ENCODE results near the gene FAHD1.

FAHD1 gene

DNA sequence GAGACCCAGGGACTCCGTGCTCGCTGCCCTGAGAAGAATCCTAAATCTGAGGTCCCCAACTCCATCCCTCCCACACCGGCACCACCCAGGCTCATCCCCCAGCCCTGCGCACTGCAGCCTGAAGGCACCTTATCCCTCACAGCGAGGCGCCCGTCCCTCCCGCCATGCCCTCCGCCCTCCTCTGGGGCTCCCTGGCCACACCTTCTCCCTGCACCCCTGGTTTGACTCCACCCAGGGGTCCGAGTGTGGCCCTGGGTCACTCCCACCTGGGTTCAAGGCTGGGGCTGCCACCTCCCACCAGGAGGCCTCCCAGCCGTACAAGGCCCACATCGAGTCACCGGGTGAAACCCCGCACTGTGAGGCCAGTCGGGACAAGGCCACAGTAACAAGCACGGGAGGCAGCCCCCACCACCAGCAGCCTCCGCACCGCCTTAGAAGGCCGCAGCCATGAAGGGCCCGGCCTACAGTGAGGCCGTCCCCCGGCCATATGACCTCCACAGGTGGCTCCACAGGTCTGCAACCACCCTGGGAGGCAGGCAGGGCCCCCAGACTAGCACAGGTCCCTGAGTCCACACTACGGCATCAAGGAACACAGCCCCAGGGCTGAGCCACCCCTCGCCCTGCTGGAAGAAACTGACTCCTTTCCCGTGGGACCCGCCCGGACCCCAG is 8.7 kb upstream of the FAHD1 start:
- no peak for DNase-seq

DNA sequence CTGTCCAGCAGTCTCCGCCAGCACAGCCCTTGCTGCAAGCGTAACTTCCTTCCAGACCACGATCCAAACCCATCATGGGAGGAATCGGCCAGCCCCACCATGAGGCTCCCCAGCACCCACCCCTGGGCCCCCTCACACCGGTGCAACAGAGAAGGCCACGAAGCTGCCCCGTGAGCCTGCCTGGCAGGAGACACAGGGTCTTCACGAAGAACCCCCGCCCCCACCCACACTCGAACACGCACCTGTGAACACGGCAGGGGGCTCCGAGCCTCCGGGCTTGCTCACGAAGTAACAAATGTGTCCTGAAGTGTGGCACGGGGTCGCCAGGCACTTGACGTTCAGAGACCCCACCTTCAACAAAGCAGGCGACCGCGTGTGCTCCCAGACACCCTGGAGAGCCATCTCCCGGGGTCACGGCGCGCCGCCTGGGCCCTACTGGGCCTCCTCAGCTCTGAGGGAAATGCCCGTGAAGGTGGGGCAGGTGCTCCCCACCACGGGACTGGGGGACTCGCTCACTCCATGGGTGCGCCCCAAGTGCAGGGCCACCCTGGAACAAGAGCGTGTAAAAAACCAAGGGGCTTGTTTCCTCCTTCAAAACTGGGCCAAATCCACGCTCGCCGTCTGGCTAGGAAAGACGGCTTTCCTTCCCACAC is 8.0 kb upstream of the FAHD1 start:
- no peak for DNase-seq

DNA sequence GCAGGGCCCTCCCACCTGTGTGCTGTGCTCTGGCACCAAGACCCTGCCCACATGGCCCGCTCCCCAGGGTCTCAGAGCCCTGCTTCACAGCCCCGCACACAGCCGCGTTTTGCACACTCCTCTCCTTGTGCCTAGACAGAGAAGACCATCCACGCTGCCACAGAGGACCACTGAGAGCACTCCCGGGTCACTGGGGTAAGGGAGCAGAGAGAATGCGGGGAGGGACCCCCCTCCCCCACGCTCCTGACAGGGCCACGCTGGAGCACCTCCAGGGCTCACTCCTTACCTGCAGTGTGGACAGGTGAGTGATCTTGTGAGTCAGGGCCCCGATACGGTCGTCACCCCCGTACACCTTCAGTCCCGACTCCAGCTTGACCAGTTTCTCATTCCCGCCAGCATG is 7.4 kb upstream of the FAHD1 start:
- DNase-seq: no peak

DNA sequence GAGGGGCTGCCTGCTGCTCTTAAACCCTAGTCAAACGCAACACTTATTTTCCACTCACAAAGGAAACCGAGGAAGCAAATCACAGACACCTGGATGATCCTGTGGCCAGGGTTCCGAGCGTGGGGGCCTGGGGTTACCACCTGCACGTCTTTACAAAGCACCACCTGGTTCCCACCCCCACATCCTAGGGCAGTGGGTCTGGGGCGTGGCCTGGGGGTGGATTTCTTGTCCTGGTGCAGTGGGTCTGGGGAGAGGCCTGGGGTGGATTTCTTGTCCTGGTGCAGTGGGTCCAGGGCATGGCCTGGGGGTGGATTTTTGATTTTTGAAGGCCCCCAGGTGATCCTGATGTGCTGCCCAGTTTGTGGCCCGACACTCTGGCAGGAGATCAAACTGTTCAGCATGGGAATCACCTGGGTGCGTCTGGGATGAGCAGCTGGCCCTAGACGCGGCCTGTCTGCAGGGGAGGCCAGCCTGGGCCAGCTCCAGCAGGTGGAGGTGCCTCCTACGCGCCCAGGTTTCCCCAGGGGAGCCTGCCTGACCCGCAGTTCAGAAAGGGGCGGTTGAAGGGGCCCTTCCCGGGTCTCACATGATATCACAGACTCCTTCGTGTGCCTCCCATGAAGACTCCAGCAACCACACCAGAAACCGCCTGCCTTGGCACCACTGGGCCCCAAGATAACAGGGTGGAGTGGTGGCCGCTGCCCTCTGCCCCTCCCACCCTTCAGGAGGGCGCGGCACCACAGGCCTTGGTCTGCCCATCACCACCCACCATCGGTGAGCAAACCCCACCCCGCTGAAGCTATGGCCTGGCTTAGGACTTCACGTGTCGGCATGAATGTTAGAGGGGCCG is 6.7 kb upstream of the FAHD1 start:
- no peak for DNase-seq

DNA sequence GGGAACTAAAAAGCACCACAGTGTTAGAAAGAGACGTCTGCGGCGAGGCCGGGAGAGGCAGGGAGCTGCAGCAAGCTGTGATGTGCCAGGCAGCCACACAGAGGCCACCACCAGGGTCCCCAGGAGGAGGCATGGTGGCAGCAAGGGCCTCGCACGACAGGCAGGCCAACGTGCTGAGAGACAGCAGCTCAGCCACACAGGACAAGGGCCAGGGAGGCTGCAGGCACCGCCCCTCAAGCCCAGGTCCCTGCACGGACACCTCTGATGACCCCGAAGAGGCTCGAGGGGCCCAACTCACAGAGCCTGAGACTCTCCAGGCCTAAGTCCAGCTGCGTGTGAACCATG is 6.1 kb upstream of the FAHD1 start:
- no peak for DNase-seq

DNA sequence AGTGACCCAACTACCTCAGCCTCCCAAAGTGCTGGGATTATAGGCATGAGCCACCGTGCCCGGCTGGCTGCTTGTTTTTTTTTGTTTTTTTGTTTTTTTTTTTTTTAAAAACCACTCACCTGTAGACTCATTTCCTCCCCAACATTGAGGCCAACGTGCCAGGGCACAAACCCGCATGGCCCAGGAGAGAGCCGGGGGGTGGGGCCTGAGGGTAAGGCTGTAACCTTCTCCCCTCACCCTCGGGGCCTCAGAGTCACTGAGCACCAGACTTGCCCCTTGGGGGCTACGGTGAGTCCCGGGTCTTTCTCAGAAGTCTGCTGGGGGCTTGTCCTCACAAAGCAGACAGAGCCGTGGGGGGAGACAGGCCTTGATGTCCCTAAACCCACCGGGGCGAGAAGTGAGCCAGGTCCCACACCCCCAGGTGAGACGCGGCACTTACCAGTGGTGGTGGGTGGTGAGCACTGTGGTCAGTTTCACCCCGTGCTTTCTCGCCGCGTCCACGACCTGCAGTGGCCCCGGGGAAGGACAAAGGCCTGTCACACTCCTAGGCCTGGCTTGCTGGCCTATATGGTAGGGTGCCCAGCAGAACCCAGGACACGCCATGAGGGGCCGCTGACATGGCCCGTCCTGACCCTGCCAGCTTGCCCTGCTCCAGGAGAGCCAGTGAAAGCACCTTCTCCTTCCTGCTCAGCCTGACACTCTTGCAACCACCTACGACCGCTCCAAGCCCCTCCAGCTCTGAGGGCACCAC is 5.0 kb upstream of the FAHD1 start:
- DNase-seq: no peak

DNA sequence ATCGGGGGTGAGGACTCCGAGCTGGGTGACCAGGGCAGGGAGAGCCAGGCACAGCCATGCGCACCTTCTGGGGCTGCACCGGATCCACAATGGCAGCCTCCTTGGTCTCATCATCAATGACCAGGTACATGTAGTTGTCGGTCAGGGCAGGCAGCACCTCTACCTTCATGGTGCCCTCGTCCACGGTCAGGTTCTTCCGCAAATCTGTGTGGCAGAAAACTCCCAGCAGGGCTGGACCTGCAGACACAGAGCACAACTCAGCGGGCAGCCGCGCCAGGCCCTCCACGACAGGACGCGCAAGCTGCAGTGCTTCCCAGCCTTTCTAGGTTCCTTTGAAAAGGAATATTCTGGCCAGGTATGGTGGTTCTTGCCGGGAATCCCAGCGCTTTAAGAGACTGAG is 4.2 kb upstream of the FAHD1 start:
- no peak for DNase-seq

DNA sequence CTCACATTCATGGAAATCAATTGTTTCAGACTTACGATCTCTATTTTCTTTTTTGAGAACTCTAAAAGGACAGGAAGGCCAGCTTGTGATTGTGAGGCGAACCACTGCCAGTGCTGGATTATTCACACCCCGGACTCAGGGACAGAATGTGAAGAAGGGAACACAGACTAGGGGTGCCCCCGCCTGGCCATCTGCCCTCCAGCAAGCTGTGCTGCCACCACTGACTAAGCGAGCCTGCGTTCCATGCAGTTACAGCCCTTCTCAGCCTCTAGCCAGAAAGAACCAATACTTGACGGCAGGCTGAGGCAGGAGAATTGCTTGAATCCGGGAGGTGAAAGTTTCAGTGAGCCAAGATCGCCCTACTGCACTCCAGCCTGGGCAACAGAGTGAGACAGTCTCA is 3.2 kb upstream of the FAHD1 start:
- no peak for DNase-seq

DNA sequence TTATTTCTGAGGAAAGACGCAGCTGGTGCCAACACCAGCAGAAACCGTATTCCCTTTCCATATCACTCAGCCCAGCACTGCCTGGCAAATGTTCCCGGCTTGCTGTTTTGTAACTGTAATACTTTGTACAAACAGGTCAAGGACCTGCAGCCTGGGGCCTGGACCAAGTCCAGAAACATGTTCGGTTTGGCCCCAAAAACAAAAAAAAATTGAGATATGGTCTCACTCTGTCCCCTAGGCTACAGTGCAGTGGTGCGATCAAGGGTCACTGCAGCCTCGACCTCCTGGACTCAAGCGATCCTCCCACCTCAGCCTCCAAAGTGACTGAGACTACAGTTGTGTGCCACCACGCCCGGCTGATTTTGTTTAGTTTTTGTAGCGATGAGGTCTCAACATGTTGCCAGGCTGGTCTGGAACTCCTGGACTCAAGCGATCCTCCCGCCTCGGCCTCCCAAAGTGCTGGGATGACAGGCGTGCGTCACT is 1.6 kb upstream of the FAHD1 start:
- no peak for DNase-seq

DNA sequence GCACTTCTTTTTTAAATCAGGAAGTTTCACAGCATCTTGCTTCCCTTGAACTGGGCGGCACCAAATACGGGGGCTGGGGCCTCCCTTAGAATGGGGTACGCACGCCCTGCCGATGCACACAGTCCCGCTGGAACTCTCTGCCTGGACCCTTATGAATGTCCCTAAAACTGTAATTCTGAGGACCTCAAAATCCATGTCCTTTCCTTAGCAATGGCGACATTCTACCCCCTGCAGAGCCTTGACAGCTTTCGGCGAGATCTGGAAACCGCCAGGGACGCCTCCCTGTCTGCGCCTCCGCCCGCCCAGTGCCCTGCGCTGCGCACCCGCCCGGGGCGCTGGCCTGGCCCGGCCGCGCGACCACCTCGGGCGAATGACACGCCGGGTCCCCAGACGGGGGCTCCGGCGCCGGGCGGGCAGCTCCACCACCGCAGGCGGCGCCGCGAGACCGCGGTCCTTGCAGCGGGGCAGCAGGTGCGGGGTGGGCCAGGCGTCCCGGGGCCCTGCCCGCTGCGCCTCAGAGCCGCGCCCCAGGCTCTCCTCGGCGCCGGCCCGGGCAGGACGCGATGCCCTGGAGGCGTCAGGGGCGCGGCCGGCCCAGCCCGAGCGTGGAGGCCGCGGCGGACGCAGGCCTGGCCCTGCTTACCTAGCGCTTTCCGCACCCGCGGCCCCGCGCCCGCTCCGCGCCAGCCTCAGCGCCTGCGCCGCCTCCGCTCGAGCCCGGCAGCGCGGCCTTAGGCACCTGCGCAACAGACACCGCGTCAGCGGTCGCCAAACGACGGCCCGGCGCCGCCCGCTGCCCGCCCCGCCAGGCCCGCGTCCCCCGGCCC is 929 bp upstream of the FAHD1 start:
- peak; percentile 6 for DNase-seq

DNA sequence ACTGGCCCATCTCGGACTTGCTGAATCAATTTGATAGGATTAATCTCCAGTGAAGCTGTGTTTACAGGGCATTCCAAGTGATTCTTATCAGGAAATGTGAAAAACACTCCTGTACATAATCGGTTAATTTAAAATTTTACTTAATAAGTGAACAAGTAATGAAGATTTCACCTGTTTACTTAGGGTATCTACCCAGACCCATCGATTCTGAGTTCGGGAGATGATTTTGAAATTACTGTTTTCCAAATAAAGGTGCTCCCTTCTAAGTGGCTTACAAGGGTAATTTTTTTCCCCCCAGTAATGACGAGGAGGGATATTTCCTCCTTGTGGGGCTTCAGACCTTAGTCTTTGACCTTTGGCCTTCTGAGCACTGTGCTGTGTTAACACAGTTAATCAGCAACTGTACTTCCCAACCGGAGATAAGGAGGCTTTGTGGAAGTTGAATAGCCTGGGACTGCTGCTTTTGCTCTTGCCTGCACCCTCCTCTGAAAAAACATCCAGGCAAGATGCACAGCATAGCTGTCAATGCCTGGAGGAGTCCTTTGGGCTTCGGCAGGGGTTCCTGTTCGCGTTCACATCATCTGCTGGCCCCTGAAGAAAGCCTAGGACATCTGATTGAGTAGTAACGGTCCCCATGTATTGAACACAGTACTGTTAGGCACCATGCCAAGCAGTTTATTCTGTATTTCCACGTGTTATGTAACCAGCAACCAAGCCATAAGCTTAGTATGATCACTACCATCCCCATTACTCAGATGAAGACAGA is 1.8 kb downstream of the FAHD1 start:
- no peak for DNase-seq

DNA sequence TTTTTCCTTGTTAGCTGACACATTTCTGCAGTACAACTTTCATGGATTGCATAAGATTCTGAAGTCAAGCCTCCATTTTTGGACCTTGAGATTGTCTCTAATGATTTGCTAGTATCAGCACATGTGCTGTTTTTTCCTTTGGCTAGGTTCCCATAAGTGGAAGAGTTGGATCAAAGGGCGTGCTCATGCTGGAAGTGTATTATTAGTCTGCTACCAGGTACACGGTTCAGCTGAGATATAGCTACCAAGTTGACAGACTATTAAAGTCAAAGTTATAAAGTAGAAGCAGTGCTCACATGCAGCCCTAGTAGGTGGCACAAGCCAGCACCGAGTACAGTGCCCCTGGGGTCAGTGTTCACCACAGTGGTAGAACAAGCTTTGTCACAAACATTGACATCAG is 3.2 kb downstream of the FAHD1 start:
- no peak for DNase-seq

DNA sequence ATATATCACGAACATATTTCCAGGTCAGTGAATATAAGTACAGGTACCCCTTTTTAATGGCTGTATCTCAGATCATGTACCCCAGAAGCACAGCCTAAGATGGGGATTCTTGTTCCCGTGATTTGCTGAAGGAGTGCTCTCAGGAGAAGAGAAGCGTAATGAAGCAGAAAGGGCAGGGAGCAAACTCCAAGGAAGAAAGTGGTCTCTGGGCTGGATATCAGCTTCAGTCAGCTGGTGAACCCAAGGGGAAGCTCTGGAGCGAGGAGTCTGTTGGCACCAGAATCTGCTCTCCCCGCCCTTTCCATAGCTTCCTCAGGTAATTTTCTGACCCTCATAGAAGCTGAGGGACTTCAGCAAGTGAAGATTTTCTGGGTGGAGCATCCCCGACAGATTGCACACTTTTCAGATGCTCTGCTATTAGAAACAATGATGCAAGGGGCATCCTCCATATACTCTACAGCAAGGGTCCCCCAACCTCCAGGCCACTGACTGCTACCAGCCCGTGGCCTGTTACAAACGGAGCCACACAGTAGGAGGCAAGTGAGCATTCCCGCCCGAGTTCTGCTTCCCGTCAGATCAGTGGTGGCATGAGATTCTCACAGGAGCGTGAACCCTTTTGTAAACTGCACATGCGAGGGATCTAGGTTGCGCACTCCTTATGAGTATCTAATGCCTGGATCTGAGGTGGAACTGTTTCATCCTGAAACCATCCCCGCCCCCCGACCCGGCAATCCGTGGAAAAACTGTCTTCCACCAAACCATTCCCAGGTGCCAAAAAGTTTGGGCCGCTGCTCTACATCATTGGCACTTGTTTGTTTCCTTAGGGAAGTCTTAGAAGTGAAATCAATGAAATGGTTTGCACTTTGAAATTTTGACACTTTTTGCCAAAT is 4.4 kb downstream of the FAHD1 start:
- DNase-seq: no peak

DNA sequence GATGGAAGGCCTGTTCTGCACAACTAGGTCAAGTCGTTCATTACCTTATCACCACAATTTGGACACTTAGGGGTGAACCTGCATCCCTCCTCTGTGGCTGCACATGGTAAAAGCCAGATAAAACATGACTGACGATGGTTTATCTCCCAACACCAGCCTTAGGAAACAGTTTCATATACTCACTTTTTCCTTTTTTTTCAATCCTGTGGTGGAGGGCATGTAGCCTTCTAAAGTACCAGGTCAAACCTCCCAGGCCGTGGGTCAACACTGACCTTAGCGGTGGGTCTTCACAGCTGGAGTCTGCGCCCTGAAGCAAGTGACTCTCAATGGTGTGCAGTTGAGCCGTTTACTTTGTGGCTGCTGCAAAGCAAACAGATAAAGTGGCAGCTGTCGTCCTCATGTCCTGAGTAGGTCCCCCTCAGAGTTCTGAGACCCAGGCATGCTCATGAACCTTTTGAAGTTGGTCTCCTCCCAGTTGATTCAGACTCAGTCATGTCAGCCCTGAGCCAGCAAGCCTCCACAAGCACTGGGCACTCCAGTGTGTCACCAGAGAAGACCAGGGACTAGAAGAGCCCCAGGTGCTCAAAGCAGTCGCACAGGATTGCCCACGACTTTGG is 5.9 kb downstream of the FAHD1 start:
- no peak for DNase-seq

DNA sequence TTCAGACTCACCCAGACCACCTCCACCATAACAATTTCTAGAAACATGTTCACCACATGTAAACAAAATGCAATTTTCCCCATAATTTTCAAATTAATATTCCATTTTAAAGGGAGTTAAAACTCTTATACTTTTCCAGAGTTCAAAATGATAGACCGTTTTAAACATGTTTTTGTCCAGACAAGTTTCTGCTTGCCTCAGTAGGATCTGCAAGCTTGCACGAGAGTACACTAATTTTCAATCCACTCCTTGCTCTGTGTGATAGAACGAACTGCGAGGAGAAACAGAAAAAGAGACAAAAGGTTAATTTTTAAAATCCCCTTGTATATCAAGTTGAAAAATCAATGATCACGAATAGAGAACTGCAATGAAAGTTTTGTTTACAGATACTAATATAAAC is 7.1 kb downstream of the FAHD1 start:
- DNase-seq: no peak

DNA sequence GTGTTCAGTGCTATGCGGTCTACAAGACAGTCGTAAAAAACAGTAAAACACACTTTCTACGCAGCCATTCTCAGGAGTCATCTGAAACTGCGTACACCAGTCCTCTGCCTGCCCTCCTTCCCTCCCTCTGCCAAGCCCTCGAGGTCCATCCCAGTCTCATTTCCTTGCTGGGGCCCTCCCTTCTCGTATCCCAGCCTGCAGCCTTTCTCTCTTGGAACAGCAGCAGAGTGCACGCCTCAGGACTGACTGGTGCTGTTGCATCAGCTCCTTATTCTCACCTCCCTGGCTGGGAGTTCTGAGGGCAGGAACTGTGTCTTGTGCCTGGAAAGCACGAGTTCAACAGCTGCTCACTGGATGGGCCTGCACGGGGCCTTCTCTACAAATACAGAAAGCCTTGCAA is 12.5 kb downstream of the FAHD1 start:
- no peak for DNase-seq

DNA sequence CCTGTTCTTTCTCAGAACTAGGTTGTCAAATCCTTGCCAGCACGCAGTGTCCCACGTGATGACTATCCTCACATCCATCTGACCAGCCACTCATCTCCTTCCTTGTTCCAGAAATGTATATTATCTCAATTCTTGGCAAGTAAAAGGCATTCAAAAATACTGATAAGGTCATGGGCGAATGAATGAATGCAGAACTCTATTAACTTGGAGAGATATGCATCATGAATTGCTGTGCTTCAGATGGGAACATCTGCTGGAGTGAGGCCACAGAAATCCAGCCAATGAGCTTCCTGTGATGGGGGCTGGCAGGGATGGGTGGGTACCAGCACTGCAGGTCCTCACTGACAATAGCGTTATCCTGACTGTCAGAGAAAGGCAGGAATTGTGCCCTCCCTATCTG is 19.0 kb downstream of the FAHD1 start:
- DNase-seq: no peak

DNA sequence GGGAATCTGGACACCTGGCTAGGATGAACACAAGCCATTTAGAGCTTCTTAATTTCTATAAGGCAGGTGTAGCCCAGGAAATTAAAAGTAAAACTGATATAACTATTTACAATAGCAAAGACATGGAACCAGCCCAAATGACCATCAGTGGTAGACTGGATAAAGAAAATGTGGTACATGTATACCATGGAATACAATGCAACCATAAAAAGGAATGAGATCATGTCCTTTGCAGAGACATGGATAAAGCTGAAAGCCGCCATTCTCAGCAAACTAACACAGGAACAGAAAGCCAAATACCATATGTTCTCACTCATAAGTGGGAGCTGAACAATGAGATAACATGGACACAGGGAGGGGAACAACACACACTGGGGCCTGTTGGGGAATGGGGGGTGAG is 19.4 kb downstream of the FAHD1 start:
- DNase-seq: no peak

DNA sequence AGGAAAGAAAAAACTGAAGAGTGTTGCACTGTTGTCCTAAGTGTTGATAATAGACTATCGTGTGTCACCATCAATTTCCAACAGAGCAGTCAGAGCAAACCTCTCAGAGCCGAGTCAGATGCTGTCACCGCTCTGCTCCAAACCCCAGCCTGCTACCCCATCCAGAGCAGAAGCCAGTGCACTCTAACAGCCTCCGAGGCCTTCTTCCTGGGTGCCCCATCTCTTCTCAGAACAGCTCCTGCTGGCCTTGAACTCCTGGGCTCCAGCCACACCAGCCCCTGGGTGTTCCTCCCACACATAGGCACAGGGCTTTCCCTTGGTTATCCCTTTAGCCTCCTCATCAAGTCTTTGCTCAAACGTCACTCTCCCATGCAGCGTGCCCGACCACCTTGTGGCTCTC is 24.0 kb downstream of the FAHD1 start:
- DNase-seq: no peak

DNA sequence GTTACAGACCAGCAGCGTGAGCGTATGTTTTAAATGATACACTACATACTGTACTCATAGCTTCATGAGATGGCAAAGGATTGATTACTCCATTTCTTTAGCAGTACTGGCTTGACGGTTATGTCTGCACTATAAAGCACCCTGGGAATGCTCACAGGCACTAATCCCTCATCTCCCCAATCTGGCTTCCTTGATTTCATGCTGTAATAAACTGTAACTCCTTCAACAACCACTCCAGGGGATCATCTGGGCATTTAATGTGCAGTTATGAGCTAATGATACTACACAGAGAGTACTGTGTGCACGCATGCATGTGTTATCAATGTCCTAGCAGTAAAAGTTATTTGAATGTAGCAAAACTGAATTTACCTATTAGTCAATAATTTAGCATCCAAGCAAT is 24.8 kb downstream of the FAHD1 start:
- no peak for DNase-seq
